HG02763 (cell line): ENCODE measurements around the gene NEDD4L.

Experiments used
- ATAC-seq: cut with Tn5 transposase; IDR thresholded peaks from one replicate; pipeline ENCODE4 v1.9.1; 2021; ENCODE audit warnings: mild to moderate bottlenecking, moderate library complexity; ENCODE audit not compliant: unreplicated experiment

Gene NEDD4L

DNA sequence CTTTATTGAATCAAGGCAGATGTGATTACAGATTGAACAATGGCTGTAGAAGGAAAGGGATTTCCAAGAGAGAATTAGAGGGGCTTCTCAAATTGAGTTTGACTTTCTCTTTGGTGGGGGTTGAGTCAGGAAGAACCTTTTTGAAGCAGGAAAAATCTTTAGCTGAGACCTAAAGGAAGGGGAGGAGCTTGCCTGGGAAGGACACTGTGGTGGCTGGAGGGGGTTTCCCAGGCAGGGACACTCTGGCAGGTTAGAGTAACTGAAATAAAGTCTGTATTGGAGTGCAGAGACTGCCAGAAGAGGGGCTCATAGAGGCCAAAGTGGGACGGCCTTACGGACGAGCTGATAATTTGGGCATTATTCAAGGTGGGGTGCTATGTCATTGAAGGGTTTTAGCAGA lies 69.3 kb downstream of the NEDD4L start:
- ATAC-seq, result no peak

DNA sequence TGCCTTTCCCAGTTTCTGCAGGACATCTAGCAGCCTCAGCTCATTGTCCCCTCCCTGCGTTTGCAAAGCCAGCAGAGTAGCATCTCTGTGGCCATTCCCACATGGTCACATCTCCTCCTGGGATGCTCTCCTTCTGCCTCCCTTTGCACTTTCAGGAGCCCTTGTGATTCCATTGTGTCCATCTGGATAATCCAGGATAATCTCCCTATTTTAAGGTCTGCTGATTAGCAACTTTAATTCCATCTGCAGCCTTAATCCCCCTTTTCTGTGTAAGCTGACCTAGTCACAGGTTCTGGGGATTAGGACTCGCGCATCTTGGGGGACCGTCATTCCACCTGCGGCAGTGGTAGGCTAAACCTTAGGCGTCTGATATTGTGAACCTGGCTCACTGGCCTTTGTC lies 70.7 kb downstream of the NEDD4L start:
- no peak for ATAC-seq

DNA sequence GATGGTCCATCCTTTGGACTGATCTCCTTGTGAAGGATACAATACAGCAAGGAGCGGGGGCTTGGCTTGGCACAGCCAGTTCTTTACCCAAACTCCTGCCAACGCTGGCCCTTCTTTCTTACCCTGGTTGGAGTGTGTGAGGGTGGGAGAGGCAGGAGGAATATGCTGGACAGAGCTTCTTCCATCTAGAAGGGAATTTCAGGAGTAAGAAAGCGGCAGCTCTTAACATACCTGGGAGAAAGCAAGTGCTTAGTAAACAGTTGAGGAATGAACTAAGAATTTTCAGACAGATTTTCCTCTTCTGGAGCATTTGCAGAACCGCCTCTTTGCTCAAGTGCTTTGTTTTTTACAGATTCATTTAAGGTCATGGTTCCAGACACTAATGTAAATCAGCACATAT lies 72.8 kb downstream of the NEDD4L start:
- ATAC-seq, result no peak

DNA sequence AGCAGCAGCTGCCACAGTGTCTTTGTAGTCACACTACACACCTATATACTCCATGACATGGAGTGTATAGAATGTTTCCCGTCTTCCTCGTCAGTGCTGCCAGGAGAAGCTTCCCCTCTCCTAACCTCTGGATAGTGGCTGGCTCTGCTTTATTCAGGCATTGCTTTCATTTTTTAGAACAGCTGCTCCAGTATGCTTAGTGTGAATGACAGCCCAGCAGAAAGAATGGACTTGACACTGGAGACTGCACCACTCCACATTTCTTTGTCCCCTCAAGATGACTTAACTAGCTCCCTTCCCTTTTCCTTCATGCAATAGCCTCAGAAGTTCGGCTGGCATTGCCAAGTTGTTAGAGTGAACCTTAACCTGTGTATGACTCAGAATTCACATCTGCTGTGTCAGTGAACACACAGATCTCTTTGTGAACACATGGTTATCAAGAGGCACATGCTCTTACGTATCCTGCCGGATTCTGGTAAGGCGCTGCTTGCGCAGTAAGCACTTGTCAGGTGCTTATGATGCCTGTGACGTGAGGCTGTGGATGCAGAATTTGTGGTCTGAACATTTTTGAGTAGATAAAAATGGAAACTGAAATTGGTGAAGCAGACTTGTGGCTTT lies 73.9 kb downstream of the NEDD4L start:
- no peak for ATAC-seq

DNA sequence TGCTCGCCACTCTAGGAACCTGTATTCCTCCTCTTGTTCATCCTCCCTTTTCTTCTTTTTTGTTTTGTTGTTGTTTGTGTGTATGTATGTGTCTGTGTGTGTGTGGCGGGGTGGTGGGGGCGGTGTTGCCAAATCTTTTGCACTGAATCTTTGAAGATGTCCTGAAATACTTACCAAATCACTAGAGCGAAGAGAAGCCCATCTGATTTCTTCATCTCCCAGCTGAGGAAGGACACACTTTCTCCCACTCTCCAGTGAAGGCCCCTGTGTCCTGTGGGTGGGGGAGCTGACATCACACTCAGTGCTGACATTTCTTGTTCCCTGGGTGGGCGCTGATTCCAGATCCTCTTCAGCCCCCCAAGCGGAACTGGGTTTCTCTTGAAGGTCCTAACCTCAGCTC lies 74.5 kb downstream of the NEDD4L start:
- no peak for ATAC-seq

DNA sequence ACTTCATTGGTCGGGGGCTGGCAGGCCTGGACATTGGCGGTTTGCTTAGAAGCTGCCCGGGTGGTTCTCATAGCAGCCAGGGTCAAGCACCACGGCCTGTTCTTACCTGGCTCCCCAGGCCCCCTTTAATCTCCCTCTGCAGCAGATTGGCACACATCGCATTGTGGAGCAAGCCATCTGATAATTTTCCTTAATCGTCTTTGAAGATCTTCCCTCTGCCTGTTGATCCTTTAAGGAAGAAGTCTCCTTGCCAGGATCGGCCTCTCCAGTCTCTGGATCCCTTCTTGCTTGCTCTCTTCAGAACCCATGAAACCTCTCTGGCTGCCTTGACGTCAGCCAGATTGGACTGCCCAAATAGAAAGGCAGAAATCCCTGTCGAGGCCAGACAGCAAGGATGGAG lies 75.8 kb downstream of the NEDD4L start:
- ATAC-seq, result no peak

DNA sequence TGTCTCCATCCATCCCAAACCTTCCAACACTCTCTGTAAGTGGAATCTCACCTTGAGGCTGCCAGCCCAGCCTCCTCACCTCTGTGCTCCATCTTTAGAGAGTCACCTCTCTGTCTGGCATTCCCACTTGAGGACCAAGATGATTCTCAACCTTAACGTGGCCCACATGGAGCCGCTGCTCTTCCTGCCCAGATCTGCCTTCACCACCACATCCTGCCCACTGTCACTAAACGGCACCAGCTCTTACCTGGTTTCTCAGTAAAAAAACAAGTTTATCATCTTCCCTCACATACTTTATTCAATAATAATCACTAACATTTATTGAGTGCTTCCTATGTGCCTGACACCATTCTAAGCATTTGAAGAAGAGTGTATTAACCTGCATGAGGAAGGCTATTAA lies 80.4 kb downstream of the NEDD4L start:
- ATAC-seq, result no peak

DNA sequence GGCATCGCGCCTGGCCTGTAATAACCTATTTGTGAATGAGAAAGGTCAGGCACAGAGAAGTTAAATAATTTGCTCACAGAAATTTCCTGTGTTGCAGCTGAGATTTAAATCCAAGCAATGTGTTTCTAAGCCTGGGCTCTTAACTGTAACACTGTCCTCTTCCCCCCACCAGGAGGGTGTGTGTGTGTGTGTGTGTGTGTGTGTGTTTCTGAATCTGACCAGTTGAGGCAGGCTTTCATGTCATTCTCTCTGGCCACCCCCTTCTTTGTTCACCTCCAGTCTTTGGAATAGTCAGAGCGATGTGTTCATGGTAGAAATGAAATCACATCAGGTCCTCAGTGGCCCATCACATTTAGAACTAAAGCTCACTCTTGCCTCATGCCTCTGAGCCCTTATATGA lies 81.2 kb downstream of the NEDD4L start:
- ATAC-seq, result no peak

DNA sequence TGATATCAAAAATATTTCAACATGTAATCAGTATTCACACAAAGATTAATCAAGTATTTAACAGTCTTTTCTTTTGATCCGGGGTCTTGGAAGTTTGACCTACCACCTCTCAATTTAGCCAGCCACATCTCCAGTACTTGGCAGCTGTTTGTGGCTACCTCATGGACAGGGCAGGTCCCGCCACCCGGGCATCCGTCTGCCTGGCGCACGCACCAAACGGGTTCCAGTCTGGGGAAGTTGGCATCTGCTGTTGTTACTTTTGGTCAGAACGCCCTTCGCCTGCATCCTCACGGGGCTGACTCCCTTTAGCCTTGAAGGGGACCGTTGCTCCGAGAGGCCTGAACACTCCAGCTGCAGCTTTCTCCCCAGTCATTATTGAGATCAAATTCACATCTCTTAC lies 81.7 kb downstream of the NEDD4L start:
- ATAC-seq, result no peak

DNA sequence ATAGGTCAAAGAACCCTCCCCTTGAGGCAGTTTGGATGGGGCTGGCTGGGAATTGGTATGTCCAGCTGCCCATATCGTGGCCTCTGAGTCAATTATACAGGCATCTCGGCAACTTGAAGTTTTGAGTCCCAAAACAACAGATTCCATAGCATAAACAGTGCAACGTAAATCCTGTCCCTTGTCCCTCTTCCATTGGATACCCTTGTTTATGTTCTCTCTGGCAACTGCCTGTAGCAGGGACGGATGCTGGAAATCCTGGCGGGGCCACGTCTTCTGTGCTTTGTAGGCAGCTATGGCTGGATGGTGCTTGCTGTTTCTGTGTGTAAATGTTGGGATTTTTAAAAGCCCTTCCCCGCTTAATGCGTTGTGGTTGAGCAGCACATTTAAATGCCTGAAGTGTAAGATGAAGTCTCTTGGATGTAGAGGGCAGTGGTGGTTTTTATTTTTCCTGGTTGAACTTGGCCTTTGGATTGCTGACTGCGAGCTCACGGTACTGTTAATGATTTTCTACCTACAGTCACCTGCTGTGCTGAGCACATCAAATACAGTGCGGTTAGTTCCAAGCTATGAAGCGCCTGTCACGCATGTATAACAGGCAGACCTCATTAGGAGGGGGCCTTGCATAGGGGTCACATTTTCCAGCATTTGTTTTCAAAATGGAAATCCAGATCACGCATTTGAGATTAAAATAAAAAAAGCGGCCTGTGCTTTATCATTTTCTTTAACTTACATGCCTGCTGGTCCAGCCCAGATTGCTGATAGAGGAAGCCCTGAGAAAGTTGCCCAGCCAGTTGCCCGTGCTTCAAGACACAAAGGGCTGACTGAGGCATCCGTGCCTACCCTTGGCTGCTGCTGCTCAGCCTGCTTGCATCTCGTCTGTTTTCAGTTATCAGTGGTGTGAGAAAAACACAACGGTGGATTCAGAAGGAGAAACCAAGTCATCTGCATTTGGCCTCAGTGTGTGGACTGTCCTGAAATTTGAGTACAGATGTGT lies 84.7 kb downstream of the NEDD4L start:
- no peak for ATAC-seq

DNA sequence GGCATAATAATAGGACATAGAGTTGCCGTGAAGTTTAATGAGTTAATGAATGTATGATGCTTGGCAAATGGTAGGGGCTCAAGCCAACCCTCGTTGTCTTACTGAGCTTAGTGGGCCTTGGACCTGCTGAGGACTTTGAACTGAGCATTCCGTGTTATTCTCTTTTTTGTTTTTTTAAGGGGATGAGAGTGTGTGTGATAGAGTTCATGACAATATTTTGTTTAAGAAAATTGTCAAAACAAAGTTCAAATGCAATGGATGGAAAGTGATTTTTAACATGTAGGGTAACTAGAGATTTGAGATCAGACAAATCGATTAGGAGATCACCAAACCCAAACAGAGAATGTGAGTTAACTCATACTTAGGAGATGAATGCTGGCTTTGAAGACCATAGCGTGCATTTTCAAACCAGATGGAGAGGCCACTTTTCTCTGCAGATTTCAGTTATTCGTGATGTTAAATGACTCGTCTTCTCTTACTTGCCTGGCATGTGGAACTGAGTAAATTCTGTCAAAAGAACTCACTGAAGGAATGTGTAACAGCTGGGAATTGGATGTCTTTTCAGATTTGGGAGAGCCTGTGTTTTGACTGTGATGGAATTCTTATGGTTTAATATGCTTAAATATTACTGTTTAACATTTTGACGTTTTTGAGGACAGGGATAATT lies 88.7 kb downstream of the NEDD4L start:
- no peak for ATAC-seq

DNA sequence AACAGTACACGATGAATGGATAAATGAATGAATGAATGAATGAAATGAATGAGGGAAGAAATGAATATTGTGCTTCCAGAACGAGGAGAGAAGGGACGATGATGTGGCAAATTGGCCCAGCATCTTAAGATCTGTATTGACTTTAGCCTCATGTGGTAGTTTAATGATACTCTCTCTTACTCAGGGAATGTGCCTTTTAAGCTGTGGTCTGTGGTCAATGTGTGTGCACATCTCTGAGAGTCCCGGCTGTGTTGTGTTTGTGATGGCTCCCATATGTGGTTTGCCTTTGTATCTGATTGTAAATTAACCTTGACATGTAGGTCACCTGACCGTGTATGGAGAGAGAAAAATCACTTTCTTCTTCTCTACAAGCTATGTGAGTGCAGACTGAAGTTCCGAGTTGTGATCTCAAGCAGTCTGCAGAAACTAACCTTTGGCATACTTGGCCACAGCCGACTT lies 91.2 kb downstream of the NEDD4L start:
- ATAC-seq, result peak; percentile 55

DNA sequence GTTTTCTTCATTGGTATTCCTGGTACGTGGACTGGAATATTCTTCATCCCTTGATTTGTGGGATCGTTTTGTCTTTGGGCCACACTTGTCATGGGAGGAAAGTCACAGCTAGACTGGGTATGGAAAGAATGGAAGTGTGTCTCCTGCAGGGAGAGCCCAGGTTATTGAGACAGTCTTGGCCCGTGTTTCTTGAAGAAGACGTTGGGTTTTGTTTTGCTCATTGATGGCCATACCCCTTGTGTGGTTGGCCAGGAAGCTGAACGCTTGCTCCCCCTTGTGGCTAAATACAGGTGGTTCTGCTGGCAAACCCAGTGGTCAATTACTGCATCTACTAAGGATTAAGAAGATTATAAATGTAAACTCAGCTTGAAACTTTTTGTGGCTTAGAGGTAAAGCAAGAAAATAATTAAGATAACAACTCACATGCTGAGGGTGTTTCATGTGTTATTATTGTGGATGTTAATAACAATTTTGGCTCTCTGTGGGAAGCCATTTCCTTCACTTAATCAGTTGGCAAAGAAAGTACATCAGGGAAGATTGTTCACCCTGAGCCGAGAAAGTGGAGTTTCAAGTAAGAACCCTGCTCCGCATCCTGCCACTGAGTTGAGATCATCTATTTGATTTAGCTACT lies 91.8 kb downstream of the NEDD4L start:
- no peak for ATAC-seq

DNA sequence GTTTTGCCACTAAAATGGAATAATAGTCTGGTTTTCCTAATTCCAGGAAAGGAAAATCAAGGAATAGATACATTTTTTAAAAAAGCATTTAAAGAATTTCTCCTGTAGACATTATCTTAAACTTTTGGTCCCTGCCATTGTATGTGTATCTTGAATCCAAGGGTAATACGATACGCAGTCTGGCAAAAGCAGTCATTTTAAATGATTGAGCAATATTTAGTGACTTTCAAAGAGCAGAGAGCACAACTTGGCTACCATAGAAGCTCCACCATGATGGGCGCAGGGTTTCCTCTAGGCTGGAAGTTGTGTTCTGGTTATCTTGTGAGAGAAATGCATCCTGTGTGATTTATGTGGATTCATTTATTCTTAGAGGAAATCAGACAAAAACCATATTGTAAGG lies 92.9 kb downstream of the NEDD4L start:
- no peak for ATAC-seq

DNA sequence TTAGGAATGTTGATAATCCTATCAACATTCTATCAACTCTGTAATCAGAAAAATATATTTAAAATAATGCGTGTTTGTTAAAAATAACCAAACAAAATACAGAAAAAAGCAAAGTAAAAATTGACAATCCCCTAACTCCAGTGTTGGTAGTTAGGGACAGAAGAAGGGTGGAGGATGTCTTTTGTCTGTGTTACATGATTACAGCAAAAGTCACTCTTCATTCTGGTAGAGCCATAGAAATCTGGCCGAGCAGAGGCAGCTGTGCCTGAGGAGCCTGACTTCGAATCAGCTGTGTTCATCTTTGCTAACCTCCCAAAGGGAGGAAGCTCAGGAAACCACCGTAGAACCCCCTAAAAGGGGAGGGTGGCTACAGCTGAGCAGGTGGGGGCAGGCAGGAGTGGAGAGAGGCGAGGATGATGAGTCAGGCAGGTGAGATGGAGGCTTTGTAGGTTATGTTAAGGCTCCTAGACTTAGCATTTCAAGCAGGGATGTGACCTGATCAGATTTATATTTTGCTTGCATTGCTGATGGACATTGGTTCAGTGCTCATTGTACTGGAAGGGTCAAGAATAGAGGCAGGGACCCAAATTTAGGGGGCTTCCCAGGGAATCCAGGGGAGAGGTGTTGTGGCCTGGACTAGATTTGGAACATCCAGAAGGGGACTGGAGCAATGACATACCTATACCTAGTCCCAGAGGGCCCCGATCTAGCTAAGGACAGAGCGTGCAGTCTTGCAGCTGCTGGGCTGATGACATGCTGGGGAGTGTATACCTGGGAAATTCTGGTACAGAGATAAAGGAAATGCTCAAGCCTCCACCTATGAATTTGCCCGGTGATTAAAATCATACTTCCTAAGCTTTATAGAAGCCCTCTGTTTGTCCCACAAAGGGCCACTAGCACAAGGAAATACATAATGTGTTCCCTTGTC lies 95.7 kb downstream of the NEDD4L start:
- ATAC-seq, result no peak

DNA sequence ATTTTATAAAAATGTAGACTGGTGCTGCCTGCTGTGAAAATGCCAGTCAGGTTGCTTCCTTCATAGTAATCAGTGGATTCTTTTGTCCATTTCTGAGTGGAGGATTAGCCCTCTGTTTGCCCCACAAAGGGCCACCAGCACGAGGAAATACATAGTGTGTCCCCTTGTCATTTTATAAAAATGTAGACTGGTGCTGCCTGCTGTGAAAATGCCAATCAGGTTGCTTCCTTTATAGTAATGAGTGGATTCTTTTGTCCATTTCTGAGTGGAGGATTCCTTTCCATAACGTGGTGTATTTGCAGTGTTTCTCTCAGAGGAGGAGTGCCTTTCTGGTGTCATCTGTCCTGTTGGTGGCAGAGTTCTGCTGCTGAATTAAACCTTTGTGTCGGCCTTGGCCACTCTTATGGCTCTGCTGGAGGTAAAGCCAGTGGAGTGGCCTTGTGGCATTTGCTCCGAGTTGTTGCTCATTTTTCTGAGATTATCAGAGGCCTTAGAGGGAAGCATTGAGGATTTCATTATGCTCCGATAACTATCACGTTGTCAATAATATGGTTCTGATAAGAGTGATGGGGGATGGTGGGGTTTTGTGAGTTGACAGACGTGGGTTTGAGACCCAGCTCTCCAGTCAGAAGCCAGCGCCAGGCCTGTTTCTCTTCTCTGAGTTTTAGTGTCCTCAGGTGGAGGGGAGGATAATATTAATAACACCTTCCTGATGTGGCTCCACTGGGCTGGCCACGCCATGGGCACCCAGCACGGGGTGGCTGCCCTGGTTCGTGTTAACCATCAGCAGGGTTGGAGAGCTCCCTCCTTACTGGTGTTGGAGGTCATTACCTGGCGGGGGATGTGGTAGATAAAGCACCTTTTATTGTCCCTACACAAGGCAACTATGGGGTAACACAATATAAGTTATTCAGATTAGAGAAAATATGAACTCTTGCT lies 96.6 kb downstream of the NEDD4L start:
- no peak for ATAC-seq

DNA sequence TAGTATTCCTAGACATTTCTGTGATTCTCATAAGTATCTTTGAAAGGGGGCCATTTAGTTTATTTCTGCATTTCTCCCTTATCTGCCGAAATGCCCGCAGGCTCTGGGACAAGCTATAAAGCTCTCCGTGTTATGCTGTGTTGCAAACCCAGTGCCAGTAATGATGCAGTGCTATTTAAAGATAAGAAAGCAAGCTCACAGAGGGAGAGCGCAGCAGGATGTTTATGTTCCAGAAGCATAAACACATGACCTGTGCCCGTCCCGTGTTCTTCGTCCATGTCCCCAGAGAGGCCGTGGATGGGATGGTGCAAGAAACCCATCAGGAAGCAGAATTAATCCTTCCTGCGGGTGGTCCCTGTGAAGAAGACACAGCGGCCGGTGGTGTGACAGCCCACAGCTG lies 99.4 kb downstream of the NEDD4L start:
- no peak for ATAC-seq

DNA sequence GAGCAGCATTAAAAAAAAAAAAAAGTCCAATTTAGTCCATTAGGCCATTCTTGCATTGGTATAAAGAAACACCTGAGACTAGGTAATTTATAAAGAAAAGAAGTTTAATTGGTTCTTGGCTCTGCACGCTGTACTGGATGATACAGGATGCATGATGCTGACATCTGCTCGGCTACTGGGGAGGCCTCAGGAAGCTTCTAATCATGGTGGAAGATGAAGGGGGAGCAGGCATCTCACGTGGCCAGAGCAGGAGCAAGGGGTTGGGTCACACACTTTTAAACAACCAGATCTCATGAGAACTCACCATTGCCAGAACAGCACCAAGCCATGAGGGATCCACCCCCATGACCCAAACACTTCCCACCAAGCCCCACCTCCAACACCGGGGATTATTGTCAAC lies 100.1 kb downstream of the NEDD4L start:
- ATAC-seq, result no peak

DNA sequence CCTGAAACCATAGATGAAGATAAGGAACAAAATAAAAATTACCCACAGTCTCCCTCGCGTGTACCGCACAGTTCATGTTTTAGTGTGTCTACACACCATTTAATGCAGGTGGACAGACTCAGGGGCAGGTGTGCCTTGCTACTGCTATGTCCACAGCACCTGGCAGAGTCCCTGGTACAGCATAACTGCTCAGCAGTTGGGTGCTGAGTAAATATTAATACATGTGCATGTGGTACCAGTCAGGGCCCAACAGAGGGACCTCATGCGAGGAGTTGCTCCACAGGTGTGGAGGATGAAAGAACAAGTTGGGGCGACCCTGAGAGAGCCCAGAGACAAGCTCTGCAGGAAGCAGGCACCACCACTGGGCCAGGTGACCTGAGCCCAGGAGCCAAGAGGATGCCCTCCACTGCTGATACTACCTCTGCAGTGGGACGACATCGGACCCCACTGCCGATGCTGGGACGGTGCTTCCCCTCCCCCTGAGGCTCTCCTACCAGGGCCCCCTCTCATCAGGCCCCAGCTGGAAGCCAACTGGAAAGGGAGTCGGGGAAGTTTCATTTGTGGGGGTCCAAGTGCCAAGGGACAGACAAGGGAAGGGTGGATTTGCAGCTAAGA lies 100.8 kb downstream of the NEDD4L start:
- ATAC-seq, result no peak
